HG03469 (cell line): ENCODE results near the gene ASB18.

ENCODE experiments used
- ATAC-seq: cut with Tn5 transposase; IDR thresholded peaks from one replicate; pipeline ENCODE4 v1.9.1; 2021; ENCODE audit warnings: mild to moderate bottlenecking, moderate library complexity, moderate number of reproducible peaks; ENCODE audit not compliant: unreplicated experiment

The ASB18 gene

DNA sequence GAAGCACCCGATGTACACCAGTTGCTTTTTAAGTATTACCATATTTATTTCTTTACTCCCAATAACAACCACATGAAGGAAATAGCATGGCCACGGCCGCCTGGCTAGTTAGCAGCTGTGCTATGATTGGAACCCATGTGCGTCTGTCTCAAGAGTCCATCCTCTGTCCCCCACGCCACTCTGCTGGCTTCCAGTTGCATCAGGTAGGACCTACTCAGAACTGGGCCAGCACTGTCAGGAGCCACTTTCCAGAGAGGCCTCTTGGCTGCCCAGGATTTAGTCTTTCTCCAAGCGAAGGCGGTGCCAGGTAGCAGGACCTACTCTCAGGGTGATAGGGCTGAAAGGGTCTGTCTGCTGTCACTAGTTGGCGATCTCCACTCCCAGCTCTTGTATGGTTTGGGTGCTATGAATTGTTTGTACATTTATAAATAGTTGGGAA lies 22.1 kb downstream of the ASB18 start:
- ATAC-seq = no peak

GRCh38 chr2:236241181-236242056 lies 22.8 kb downstream of the ASB18 start:
- no peak for ATAC-seq

DNA sequence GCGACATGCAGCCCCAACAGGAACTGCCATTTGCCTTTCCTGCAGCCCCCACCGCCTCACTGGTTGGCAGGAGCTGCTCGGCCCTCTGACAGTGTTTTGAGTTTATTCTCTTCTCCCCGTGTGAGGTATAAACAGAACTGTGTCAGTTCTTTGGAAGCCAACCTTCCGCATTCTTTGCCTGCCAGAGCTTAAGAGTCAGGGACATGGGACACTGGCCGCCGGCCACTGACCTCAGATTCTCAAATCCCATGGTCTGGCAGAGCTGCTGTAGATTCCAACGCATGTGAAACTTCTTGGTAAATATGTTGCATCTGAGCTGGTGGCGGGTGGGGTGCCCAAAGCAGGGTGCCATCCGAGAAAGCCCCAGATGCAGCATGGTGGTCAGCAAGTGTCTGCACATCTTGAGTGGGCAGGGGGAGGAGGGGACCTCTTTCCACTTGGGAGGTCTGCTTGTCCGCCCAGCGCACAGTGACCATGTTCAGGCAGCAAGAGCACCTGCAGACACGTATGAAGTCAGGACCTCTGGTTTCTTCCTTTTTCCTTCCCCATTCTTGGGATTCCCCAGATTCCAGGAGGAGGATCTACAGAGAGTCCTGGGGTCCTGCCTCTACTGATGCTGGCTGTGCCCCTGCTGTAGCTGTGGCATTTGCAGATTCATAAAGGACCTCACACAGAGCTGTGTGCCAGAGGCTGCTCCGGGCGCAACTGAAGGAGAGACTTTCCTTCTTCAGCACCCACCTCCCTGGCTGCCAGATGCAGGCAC lies 23.8 kb downstream of the ASB18 start:
- no peak for ATAC-seq

GRCh38 chr2:236239276-236240065 lies 24.7 kb downstream of the ASB18 start:
- ATAC-seq = no peak

- no peak for ATAC-seq
Observed at GRCh38 chr2:236238751-236239150, 25.5 kb downstream of the ASB18 start.

- no peak for ATAC-seq
Observed at GRCh38 chr2:236237468-236238190, 26.6 kb downstream of the ASB18 start.

DNA sequence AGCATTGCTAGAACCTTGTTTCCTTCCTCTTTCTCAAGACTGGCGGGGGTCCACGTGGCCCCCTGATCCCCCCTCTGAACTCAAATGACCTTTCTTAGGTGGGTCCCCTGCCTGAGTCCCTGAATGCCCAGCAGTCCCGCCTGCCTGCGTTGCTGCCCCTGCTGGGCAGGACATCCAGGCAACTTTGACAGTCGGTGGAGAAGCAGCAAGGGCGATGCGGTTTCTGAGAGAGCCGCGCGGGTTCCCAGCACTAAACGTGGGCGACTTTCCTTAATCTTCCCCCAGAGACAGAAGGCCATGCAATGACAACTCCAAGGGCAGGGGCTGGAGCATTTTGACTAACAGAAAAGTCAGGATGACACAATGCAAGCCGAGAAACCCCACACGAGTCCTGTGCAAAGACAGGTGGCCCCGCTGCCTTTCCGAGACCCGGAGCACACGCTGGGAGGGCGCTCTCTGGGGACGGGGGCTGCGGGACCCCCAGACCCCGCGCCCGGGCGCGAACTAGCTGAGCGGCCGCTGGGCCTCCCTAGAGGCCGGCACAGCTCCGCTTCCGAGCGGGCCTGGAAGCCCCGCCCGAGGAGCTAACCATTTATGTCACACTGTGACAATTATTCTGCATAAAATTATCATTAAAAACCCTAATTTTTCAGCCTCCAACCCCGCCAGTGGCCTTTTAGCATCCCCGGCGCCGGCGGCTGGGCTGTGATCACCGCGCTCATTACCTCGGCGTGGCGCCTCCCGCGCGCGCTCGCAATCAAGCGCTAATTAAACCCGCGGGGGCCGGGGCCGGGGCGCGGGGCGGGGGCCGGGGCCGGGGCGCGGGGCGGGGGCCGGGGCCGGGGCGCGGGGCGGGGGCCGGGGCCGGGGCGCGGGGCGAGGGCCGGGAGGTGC lies 27.4 kb downstream of the ASB18 start:
- no peak for ATAC-seq

DNA sequence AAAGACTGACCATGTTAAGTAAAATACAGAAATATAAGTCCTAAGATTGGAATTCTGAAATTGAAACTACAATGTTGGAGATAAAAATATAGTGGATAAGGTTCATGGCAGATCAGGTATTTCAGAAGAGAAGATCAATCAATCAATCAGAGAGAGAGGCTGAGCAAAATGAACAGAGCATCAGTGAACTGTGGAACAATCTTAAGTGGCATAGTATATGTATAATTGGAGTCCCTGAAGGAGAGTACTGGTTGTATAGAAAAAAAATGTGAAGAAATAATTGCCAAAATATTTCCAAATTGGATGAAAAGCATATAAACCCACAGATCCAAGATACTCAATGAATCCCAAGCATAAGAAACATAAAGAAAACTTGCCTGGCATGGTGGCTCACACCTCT lies 35.0 kb downstream of the ASB18 start:
- ATAC-seq = no peak

DNA sequence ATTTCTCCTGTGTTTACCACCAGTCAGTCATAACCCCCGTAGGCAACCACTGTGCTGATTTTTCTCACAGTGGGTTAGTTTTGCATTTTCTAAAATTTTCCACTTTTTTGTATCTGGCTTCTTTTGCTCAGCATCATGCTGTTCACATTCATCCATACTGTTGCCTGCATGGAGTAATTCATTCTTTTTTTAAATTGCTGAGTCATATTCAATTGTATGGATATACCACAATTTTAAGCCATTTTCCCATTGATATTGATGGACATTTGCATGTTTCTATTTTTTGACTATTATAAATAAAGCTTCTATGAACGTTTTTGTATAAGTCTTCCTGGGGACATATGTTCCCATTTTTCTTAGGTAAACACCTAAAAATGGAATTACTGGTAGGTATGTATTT lies 40.5 kb downstream of the ASB18 start:
- ATAC-seq = no peak

DNA sequence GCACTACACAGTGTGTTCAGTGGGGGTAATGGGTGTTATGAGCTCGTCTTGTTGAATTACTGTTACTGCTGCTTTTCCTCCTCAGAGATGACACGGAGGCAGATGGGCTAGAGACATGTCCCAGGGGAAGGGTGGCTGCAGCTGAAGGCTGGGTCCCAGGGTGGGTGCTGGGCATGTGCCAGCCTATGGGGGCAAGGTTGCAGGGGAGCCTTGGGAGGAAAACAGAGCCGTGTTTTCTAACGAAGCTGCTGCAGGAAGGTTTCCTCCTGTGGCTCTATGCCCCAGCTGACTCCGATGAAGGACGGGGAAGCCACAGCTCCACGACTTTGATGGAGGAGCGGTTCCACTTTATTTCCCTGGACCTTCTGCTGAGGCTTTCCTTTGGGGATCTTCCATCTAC lies 42.4 kb downstream of the ASB18 start:
- no peak for ATAC-seq

DNA sequence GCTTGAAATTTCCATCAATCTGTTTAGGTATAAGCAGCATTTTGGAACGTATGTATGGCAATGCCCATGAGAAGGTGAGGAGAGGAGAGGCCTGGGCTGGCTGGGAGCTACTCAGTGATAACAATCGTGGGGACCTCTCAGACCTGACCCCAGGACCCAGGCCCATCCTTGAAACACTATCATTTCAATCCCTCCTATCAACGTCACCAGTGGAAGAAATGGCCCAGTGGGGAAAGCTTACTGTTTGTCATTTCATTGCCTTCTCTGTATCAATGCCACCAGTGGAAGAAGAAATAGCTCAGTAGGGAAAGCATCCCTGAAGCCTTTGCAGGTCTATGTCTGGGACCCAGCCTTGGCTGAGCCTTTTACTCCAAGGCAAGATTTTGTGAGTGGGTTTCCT lies 44.8 kb downstream of the ASB18 start:
- no peak for ATAC-seq

- no peak for ATAC-seq
Observed at GRCh38 chr2:236217926-236218325, 46.3 kb downstream of the ASB18 start.

DNA sequence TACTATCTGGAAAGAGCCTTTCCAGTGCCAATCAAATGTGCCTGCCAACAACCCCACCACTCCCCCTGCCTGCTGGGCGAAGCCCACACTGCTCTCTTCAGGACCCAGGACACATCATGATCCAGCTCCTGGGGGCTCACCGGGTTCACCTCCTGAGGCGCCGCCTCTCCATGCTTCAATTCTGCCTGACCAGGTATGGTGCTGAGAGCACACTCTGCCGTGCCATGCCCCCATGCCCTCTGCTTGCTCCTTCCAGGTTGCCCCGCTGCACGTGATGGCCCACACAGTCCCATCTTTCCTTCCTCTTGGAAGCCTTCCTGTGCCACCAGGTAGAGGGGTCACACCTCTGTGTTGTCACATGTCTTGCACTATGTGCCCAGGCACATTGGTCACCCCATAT lies 47.5 kb downstream of the ASB18 start:
- ATAC-seq = no peak

GRCh38 chr2:236215761-236216333 lies 48.4 kb downstream of the ASB18 start:
- no peak for ATAC-seq

DNA sequence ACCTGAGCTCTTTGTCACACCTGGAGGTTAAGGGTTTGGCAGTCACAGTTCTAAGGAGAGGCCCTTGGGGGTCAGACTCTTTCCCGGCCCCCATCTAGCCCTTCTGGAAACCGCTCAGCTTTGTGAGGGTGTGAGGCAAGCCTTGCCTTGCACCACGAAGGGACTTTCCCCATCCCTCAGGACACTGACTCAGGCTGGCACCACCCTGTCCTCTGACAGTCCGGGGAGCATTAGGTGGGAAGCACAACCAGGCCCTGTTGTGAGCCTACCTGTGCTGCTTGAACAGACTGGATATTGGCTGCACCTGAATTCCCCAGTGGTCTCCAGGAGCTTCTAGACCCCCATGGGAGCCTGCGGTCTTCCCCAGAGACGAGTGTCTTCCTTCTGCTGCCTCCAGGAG lies 49.0 kb downstream of the ASB18 start:
- ATAC-seq = no peak

GRCh38 chr2:236214376-236214995 lies 49.7 kb downstream of the ASB18 start:
- ATAC-seq = no peak

GRCh38 chr2:236211296-236211695 lies 52.9 kb downstream of the ASB18 start:
- ATAC-seq = no peak

DNA sequence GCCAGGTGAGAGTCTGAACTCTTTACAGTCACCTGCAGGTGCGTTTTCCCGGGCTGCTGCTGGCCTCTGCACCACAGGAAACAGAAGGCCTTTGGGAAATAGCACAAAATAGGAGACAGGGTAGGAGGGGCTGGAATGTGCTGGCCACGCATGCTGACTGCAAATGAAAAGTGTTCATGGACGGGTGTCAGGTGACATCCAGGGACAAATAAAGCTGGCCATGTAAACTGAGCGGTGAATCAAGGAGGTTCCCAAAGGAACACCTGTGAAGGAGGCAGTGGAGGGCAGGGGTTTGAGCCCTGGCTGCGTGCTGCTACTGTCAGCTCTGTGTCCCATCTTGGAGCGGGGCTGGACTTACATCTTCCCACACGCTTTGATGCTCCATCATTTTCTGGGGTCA lies 53.7 kb downstream of the ASB18 start:
- no peak for ATAC-seq

- no peak for ATAC-seq
Observed at GRCh38 chr2:236209996-236210395, 54.2 kb downstream of the ASB18 start.
